IPS-11a (cell line): ENCODE measurements around the gene SERTAD1.

Source experiments
- H3K4me3 ChIP-seq: one replicate; pipeline ENCODE4 v1.5.1; 2013; ENCODE audit warnings: low read depth, low read length, control low read depth

The SERTAD1 gene

DNA sequence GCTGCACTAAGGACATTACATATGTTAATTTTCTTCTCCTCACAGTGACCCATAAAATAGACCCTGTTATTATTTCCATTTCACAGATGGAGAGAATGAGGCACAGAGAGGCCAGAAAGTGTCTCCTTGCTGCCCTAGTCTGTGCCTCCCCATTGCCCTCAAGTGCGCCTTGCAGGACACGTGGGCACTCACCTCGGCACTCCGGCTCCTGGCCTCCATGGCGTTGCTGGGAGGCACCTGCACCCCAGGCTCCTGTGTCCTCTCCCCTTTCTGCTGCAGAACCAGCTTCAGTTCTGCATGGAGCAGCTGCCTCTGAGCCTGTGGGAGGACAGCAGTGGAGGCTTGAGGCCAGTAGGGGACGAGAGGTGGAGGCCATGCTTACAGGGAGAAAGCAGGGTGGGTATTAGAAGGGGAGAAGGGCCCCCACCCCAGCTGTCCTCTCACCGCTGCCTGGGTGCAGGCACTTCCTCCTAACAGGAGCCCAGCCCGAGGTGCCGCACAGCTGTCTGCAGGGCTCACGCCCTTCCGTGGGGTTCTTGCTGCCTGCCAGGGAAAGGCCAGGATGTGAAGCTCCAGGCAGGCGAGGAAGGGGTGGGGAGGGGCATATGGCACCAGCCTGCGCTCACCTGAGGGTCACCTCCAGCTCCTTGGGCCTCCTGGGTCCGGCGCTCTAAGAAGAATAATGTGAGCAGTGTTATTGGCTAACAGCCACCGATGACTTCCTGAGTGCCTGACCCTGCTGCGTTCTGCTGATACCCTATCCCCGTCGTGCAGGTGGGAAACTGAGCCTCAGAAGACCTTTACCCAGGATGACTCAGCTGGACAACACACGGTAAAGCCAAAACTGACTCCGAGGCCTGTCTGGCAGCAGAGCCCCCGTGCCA, 17.8 kb downstream of the SERTAD1 start:
- no peak overlapping the region for H3K4me3 ChIP-seq

DNA sequence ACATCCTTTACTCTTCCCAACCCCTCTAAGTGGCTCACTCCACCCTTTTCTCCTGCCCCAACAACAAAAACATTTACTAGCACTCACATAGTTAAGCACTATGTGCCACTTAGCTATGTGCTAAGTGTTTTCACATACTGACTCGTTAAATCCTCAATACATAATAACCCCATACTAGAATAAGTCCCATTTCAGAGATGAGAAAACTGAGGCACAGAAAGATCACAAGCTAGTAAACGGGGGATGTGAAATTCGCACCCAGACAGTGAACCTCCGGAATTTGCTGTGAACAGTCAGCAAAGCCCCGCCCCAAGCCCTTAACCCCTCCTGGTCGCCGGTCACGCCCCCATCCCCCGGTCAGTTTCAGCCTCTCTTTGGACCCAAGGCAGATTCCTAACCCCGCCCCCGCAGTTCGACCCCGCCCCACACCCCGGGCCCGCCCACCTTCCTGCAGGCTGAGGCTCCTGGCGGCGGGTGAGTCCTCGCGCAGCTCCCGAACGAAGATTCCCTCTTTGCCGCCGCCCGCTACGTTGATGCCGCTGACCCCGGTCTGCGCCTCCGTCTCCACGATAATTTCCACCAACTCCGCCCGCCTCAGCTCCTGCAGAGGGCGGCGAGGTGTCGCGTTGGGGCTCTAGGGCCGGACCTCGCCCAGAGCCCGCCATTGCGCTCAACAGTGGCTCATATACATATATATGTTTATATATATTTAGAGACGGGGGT, 22.4 kb downstream of the SERTAD1 start:
- H3K4me3 ChIP-seq: peak overlapping the region; percentile 39

GRCh38 chr19:40400559-40400958, 25.2 kb downstream of the SERTAD1 start:
- H3K4me3 ChIP-seq: no peak overlapping the region

- no peak overlapping the region for H3K4me3 ChIP-seq
Observed at GRCh38 chr19:40398417-40399131, 27.2 kb downstream of the SERTAD1 start.

DNA sequence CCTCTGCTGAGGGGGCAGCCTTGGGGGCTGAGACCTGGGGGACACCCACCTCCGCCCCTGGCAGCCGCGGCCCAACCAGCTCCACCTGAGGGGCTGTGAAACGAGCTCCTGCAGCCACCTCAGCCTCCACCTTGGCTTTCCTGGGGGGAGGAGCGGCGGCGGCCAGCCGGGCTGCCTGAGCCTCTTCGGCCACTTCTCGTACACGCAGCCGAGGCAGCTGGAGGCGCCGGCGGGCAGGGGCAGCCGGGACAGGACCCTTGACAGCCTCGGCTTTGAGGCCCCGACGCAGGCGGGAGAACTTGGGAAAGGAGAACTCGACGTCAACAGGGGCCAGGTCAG, 28.3 kb downstream of the SERTAD1 start:
- H3K4me3 ChIP-seq: no peak overlapping the region

DNA sequence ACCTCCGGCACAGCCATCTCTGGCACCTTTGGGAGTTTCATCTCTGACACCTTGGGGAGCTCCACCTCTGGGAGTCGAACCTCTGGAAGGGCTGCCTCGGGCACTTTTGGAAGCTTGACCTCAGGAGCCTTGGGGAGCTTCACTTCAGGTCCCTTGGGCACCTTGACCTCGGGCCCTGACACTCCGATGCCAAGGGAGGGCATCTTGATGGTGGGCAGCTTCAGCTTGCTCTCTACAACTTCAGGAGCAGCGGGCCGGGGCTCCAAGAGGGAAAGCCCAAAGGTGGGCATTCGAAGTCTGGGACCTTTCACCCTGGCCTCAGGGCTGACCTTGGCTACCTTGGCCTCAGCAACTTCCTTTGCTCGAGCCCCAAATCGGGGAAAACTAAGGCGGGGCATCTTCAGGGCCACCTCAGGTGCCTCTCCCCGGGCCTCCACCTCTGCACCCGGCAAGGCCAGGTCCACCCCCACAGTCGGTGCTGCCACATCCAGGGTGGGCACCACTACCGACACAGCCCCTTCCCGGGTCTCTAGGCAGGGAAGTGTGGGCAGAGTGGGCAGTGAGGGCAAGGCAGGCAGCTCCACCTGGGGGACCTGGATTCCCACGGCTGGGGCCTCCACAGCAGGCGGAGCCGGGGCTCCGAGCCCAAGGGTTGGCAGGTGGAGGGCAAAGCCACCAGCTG, 28.8 kb downstream of the SERTAD1 start:
- no peak overlapping the region for H3K4me3 ChIP-seq

- H3K4me3 ChIP-seq: no peak overlapping the region
Observed at GRCh38 chr19:40395956-40396355, 29.8 kb downstream of the SERTAD1 start.

DNA sequence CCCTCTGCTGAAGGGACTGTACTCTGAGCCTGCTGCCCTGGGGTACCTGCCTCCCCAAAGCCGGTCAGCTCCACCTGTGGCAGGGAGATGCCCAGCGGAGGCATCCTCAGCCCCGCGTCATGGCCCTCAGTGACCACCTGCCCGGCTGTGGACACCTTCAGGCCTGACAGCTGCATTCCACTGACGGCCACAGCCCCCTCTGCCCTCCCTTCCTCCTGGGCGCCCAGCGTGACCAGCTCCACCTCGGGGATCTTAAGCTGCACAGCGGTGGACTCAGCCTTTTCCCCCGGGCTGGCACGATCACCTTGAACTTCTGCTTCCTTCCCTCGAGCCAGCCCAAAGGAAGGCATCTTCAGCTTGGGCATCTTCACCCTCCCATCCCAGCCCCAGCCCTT, 31.0 kb downstream of the SERTAD1 start:
- no peak overlapping the region for H3K4me3 ChIP-seq

- H3K4me3 ChIP-seq: no peak overlapping the region
Observed at GRCh38 chr19:40393894-40394815, 31.6 kb downstream of the SERTAD1 start.

DNA sequence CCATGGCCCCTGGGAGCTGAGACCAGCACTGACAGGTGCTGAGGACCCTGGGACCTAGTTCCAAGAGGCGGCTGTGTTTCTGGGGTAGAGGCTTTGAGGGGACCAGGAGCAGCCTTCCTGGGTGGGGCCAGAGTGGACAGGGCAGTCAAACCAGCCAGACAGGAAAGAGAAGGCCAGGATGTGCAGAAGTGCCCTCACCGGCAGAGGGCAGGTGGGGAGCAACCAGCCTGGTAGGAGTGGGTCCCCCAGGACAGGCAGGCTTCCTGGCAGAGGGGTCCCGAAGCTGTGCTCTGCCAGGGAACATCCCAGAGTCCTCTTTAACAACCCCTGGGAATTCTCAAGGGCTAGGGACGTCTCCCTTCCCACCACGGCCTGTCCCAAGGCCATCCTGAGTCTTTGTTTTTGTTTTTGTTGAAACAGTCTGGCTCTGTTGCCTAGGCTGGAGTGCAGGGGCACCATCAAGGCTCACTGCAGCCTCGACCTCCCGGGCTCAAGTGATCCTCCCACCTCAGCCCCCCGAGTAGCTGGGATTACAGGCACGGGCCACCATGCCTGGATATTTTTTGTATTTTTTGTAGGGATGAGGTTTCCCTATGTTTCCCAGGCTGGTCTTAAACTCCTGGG, 32.8 kb downstream of the SERTAD1 start:
- H3K4me3 ChIP-seq: no peak overlapping the region

DNA sequence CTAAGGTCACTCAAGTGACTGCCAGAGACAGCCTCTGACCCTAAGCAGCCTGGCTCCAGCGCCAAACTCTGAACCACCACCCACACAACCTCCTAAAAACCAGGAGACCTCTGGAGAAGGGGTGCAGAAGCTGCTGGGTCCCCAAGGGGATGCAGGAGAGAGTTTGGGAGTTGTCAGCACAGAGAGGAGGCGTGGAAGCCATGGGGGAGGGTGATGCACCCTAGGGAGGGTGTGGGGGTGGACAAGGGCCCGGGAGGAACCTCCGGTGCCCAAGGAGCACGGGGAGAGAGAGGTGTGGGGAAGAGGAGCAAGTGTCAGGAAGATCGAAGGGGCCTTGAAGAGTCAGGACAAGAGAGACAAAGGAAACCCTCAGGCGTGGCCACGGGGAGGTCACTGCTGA, 33.7 kb downstream of the SERTAD1 start:
- H3K4me3 ChIP-seq: no peak overlapping the region

- no peak within 1 kb of the TSS for H3K4me3 ChIP-seq
Observed at GRCh38 chr19:40390084-40390742, 35.6 kb downstream of the SERTAD1 start, which contains the start of gene HIPK4. Gene HIPK4 (minus strand): TSS chr19:40390181. CDS start chr19:40389902, 279 bp downstream.

- H3K4me3 ChIP-seq: no peak overlapping the region
Observed at GRCh38 chr19:40389404-40390083, 36.2 kb downstream of the SERTAD1 start.

DNA sequence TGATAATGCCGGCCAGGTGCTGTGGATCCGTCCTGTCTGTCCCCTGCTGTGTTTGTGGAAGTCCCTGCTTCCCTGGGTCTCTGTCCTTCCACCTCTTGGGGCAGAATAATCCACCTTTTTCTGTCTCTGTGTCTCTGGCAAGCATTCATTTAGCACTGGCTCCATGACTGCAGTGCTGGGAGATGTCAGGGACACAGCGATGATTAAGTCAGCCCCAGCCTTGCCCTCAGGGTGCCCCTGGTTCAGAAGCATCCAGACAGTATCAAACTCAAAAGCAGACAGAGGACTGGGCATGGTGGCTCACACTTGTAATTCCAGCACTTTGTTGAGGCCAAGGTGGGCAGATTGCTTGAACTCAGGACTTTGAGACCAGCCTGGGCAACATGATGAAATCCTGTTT, 37.3 kb downstream of the SERTAD1 start:
- H3K4me3 ChIP-seq: no peak overlapping the region

DNA sequence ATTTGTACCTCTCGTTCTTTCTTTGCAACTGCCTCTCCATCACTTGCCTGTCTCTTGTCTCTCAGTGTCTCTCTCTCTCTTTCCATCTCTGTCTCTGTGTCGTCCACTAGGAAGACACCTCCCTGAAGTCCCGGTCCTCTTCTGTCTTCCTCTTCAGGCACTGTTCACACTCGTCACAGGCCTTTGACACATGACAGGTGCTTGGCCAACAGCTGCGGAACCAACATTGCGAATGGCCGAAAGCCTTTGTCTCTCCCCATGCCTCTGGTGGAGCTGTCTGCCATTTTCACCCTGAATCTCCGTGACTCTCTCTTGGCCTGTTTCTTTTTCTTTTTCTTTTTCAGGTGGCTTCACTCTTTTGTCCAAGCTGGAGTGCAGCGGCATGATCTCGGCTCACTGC, 38.6 kb downstream of the SERTAD1 start:
- H3K4me3 ChIP-seq: no peak overlapping the region

DNA sequence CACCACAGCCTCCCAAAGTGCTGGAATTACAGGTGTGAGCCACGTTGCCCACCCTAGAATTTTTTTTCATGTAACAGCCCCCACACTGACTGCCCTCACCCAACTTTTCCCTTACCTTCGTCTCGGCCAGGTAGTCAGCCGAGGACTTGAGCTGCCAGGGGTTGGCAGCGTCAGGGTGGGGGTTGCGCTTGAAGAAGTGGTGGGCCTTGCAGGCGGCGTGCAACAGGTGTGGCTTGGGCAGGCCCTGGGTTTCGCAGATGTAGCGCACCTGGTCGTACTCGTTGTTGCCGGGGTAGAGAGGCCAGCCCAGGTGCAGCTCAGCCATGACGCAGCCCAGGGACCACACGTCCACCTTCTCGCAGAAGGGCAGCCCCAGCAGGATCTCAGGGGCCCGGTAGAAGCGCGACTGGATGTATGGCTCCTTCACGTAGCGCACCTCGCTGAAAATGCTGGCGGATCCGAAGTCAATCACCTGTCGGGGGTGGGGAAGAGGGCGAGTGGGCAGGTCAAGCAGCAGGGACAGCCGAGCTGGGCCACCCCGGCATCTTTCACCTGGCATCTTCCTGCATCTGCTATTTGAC, 42.0 kb downstream of the SERTAD1 start:
- no peak overlapping the region for H3K4me3 ChIP-seq

GRCh38 chr19:40381321-40381720, 44.5 kb downstream of the SERTAD1 start:
- no peak overlapping the region for H3K4me3 ChIP-seq
